OCI-M2 (cell line): ENCODE measurements around the gene PRDM16.

Experiments
- DNase-seq: peaks from one replicate; lab custom pipeline; 2025; ENCODE audit not compliant: unreplicated experiment; lab: John Stamatoyannopoulos, UW

The PRDM16 gene

GRCh38 chr1:3120994-3121393 is 52.0 kb downstream of the PRDM16 start:
- DNase-seq: no peak

DNA sequence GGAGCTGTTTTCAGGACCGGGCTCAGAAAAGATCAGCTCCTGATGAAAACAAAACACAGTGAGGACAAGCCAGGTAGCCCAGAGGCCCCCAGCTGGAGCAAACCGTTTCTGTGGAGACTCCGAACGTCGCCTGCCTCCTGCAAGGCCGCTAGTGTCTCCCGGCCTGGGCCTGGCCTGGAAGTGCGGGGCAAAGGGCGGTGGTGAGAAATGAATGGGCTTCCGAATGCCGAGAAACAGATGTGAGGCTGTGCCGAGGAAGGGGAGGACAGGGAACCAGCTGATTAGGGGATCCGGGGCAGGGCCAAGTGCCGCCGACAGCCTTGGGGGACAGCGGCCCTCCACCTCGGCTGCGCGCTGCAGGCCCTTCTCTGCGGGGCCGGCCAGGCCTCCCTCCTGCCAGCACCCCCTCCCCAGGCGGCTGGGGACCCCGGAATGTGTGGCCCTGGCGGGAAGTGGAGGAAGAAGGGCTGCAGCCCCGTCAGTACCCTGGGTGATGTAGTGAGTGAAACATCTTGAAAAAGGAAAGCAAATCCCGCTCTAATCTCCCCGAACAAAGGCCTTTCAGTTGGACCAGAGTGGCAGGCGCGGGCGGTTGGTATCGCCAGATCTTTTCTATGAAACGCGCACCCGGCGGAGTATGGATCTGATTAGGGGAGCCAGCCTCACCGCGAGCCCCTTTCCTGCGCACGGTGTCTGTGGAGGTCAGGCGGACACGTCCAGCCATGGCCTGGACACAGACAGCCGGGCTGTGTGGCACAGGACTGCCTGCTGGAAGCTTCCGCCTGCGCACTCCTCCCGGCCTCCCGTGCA is 52.6 kb downstream of the PRDM16 start:
- no peak for DNase-seq

DNA sequence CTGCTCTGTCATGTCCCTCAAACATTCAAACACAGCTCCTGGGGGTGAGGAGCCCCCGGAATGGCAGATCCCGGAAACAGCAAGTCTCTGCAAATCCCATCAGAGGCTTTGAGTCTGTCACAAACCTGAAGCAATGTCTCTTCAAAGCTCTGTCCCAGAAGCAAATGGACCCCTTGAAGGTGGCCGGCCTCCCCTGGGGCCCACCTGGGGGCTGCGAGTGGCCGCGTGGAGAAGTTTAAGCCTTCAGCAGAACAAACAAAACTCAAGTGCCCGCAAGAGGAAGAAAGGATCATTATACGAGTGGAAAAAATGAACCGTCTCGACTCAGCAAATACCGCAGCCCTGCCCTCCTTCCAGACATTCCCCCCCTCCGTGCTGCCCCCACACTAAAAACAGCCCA is 53.3 kb downstream of the PRDM16 start:
- no peak for DNase-seq

DNA sequence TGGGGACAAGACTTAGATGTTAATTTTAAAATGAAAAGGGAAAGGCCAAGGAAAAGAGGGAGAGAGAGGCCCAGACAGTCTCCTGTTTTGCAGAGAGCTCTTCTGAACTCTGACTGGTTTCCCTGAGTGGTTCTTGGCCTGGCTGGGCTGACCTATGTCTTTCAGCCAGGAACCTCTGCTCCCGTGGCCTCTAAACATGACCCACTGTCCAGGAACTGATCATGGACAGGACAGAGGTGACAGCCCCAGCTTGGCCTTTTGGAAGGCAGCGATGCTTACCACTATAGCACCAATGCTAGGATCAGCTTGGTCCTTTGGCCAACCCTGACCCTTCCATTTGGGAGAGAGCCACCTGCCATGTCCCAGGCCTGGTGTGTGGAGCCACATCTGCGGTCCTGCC is 55.2 kb downstream of the PRDM16 start:
- no peak for DNase-seq

DNA sequence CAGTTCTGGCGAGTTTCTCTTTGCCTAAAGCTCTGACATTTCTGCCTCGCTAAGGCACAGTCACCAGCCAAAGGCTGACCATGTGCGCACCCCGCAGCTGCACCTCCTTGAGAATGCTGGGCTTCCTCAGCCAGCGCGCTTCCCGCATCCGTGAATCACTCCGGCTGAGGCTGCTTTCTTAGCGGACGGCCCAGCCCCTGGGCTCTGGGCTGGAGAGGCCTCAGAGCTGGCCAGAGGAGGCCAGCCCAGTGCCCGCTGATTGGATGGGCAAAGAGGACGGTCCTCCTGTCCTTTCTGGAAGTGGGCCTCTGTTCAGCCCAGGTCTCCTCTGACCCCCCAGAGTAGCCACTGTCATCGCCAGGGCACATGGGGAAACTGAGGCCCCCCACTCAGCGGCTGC is 56.1 kb downstream of the PRDM16 start:
- DNase-seq: no peak

GRCh38 chr1:3125546-3126368 is 56.8 kb downstream of the PRDM16 start:
- DNase-seq: no peak

DNA sequence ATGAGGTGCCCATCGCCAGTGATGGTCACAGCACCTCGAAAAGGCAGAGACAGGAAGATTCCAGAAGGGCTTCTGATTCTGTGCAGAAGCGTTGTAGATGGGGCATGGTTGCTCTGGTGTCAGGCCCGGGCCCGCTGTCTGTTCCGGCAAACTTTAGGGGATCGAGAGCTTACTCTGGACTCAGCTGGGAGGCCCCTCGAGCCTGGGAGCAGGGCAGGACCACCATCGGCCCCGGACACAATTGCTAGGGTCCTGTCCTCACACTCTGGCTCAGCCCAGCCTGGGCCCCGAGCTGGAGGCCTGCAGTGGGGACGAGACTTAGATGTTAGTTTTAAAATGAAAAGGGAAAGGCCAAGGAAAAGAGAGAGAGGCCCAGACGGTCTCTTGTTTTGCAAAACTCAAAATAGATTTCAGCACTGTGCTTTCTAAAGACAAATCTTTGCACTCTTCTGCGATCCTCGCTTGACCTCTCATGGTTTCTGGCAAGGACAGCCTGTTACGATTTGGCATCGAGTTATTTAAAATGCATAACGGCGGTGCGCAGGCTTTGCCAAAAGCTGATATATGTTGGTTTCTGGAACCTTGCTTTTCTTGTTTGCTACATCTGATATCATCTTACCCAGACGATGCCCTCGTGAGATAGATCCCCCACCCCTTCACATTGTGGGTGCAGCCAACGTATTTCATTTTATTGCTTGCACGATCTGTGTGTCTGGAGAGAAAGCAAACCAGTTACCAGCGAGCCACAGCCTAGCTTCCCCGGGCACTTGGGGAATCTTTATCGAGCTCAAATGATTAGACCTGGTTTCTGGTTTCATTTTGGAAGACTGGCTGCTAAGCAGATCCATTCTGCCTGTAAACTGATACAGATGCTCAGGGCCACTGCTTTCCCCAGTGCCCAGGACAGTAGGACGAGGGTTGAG is 58.0 kb downstream of the PRDM16 start:
- DNase-seq: no peak

- no peak for DNase-seq
Measured at GRCh38 chr1:3127738-3128137, 58.7 kb downstream of the PRDM16 start.

DNA sequence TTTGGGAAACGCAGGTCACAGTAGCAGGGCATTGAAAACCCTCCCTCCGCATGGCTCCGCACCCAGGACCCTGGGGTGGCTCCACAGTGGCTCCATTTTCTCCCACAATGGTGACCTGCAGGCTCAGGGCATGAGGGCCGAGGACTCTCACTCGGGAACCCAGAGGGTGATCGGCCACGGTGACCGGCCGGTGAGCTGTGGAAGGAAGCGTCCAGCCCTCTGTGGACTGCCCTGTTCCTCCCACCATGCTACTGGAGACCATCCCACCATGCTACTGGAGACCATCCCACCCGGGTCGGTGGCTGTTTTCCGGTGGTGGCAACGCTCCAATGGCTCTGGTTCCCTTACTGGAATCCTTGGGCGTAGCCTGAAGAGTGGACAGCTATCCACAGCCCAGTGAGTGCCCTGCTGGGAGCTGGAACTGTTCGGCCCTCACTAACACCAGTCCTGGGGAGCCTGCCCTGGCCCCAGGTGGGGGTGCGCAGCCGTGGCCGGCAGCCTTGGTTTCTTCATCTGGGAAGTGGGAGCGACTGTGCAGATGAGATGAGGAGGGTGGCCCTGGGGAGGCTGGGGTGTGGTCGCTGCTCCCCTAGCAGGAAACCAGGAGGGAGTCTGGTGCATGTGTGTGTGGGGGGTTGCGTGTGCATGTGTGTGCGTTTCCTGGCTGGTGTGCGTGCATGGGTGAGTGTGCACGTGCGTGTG is 59.6 kb downstream of the PRDM16 start:
- no peak for DNase-seq

- no peak for DNase-seq
Measured at GRCh38 chr1:3129133-3129490, 60.1 kb downstream of the PRDM16 start.

DNA sequence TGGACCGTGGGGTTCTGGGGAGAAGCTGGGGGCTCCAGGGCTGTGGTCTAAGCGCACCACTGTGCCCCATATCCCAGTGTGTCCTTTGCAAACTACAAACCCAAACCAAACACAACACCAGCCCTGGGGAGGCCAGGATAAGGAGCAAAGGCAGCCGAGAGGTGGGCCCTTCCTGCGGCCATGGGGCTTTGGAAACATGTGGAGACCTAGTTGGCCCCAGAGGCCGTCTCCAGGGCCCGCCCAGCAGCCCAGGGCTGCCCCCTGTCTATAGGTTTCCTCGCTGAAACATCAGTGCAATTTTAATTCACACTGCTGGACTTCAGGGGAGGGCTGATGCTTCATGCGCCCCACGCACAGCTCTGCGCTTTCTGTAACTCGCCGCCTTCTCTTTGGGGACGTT is 61.3 kb downstream of the PRDM16 start:
- DNase-seq: no peak

- no peak for DNase-seq
Measured at GRCh38 chr1:3132660-3133059, 63.7 kb downstream of the PRDM16 start.

GRCh38 chr1:3133686-3134085 is 64.7 kb downstream of the PRDM16 start:
- DNase-seq: no peak

GRCh38 chr1:3134381-3135072 is 65.5 kb downstream of the PRDM16 start:
- DNase-seq: no peak

- DNase-seq: no peak
Measured at GRCh38 chr1:3135073-3135702, 66.2 kb downstream of the PRDM16 start.

DNA sequence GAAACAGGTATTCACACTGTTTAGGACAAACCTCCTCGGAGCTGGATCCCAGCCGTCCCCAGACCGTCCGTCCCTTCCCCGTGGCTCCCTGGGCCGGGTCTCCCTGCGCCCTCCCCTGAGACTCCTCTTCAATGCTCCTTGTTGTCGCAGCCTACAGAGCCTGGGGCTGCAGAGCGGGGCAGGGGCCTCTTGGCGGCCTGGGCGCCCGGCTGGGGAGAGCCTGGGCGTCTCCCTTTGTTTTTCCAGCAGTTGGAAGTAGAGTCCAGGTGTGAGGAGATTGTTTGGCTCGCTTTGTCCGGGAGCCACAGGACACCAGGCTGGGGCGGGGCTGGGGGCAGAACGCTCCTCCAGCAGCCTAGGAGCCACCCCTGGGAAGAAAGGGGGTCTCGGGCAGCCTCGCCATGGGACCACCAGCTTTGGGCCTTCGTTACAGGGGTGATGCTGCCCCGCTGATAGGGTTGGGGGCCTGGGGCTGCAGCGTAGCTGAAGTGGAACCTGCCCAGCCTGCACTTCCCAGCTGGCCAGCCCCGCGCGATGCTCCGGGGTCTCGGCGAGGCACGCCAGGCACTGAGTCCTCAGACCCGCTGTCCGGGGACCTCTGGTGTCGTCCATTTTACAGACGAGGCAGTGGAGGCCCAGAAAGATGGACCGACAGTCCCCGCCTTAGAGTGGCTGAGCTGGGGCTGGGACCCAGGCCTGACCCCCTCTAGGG is 66.9 kb downstream of the PRDM16 start:
- no peak for DNase-seq

- DNase-seq: no peak
Measured at GRCh38 chr1:3136532-3136931, 67.5 kb downstream of the PRDM16 start.

GRCh38 chr1:3137111-3138100 is 68.4 kb downstream of the PRDM16 start:
- no peak for DNase-seq
